GM21717 (cell line): Measurements from ENCODE around the gene KCNN2.

Source experiments
- ATAC-seq: cut with Tn5 transposase; IDR thresholded peaks from one replicate; pipeline ENCODE4 v1.9.1; 2021; ENCODE audit warnings: mild to moderate bottlenecking, moderate library complexity; ENCODE audit not compliant: unreplicated experiment

The KCNN2 gene

GRCh38 chr5:114477816-114478334, 116.0 kb downstream of the KCNN2 start:
- no peak for ATAC-seq

DNA sequence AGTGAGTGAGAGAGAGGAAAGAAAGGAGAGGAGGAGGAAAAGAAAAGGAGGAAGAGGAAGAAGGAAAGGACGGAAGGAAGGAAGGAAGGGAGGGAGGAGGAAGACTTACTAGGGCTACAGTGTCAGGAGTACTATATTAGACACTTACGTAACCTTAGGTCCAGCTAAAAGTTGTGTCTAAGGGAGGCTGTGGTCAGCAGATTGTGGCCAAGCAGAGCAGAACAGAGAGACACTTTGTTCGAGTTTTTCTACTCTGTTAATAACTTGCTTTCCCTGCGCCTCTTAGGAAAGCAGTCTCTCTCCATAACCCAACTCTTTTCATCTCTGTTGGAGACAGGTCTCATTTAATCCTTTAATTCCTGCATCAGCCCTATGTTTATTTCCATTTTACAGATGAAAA, 138.9 kb downstream of the KCNN2 start:
- no peak for ATAC-seq

GRCh38 chr5:114504560-114504959, 142.7 kb downstream of the KCNN2 start:
- ATAC-seq = no peak

DNA sequence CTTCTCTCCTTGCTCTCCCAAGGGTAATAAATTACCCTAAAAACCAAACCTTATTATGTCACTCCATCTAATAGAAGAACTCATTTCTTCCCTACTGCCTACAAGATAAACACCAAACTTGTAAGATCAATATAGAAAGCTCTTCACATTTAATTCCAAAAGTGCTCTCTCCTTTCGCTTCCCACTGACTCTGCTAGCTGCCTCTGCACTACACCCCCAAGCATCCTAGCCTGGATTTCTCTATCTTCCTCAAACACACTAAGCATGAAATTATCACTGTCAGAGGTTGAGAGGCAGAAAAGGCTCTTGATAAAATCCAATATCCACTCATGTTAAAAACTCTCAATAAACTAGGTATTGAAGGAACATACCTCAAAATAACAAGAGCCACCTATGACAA, 162.4 kb downstream of the KCNN2 start:
- ATAC-seq = no peak

DNA sequence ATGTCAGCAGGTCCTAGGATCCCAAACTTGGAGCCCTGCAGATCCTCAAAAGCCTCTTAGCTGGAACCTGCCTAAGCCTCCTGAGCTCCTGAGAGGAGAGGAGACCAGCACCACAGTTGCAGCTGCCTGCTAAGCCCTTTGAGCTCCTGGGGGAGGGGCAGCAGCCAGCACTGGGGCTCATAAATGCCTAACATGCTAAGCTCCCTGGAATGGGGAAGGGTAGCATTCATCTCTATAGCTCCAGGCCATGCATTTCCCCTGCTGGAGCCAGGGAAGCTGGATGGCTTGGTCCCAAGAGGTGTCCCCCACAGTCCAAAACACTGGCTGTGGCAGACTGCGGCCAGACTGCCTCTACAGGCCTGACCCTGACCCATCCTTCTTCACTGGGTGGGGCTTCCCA, 182.7 kb downstream of the KCNN2 start:
- ATAC-seq = no peak
